Stimulated activated memory B cell treated with anti-CD40 and anti-IgM and Interleukin-4, amounts not matched to agents 10 μg/mL and 1 μg/mL and 100 μg/mL, for 72 hours (primary cell): Measurements from ENCODE around the gene KRTAP12-1.
"Not testable (repeated sequence)": the region's sequence is repeated elsewhere in the genome, so short reads cannot be mapped to it uniquely, and the experiment has no call there.

Experiments used
- ATAC-seq: fragments of 150-1000 bp; cut with Tn5 transposase; 2 replicates; pipeline ENCODE4 v1.10.0; 2021
- H3K27ac Mint-ChIP-seq: one replicate; pipeline ENCODE4 v1.8.0; 2022; ENCODE audit warnings: mild to moderate bottlenecking, mixed read lengths
- H3K27me3 Mint-ChIP-seq: one replicate; pipeline ENCODE4 v1.8.0; 2022; ENCODE audit warnings: mixed read lengths
- H3K36me3 Mint-ChIP-seq: one replicate; pipeline ENCODE4 v1.8.0; 2022; ENCODE audit warnings: mixed read lengths
- H3K4me1 Mint-ChIP-seq: one replicate; pipeline ENCODE4 v1.8.0; 2022; ENCODE audit warnings: mixed read lengths
- H3K4me3 Mint-ChIP-seq: one replicate; pipeline ENCODE4 v1.8.0; 2022; ENCODE audit warnings: mild to moderate bottlenecking, moderate library complexity, mixed read lengths
- H3K9me3 Mint-ChIP-seq: one replicate; pipeline ENCODE4 v1.8.0; 2022; ENCODE audit warnings: mixed read lengths

Gene KRTAP12-1

GRCh38 chr21:44670642-44671432 is 11.1 kb downstream of the KRTAP12-1 start:
- no peaks in the 10 kb centered on the region for H3K4me1 Mint-ChIP-seq
- no peaks in the 10 kb centered on the region for H3K36me3 Mint-ChIP-seq
- peaks cover 14% of the 10 kb centered on the region for H3K9me3 Mint-ChIP-seq
- peaks cover 54% of the 10 kb centered on the region for H3K27me3 Mint-ChIP-seq
- H3K27ac Mint-ChIP-seq = no peak overlapping the region
- no peak for ATAC-seq
- H3K4me3 Mint-ChIP-seq = no peak overlapping the region

GRCh38 chr21:44667612-44668011 is 14.4 kb downstream of the KRTAP12-1 start:
- H3K9me3 Mint-ChIP-seq = peaks cover 10% of the 10 kb centered on the region
- no peak overlapping the region for H3K4me3 Mint-ChIP-seq
- H3K4me1 Mint-ChIP-seq = no peaks in the 10 kb centered on the region
- no peak for ATAC-seq
- H3K36me3 Mint-ChIP-seq = no peaks in the 10 kb centered on the region
- H3K27ac Mint-ChIP-seq = no peak overlapping the region
- H3K27me3 Mint-ChIP-seq = peaks cover 49% of the 10 kb centered on the region

GRCh38 chr21:44666401-44667320 is 15.3 kb downstream of the KRTAP12-1 start, which contains the start of gene KRTAP12-2:
TSS of gene KRTAP12-2 (minus strand) at chr21:44666927. CDS start at chr21:44666886, 41 bp downstream.
- H3K27me3 Mint-ChIP-seq = peaks cover 47% of the 10 kb centered on the region
- no peak within 1 kb of the TSS for H3K27ac Mint-ChIP-seq
- H3K4me3 Mint-ChIP-seq = no peak within 1 kb of the TSS
- H3K36me3 Mint-ChIP-seq = peaks cover under 1% of the 10 kb centered on the region
- peak; percentile 16 for ATAC-seq
- H3K9me3 Mint-ChIP-seq = peaks cover 15% of the 10 kb centered on the region
- no peaks in the 10 kb centered on the region for H3K4me1 Mint-ChIP-seq

GRCh38 chr21:44664691-44665090 is 17.3 kb downstream of the KRTAP12-1 start:
- Mint-ChIP-seq H3K27ac (no peak overlapping the region), H3K9me3 (peaks cover 11% of the 10 kb centered on the region), H3K36me3 (peaks cover 5% of the 10 kb centered on the region), H3K27me3 (peaks cover 54% of the 10 kb centered on the region), H3K4me3 (no peak overlapping the region), H3K4me1 (no peaks in the 10 kb centered on the region)
- ATAC-seq = no peak

- not testable (repeated sequence) for H3K36me3 Mint-ChIP-seq, ATAC-seq, H3K4me3 Mint-ChIP-seq, H3K27ac Mint-ChIP-seq, H3K4me1 Mint-ChIP-seq
- peaks cover 14% of the 10 kb centered on the region for H3K9me3 Mint-ChIP-seq
- peaks cover 58% of the 10 kb centered on the region for H3K27me3 Mint-ChIP-seq
These were observed 20.4 kb downstream of the KRTAP12-1 start for GRCh38 chr21:44661567-44661966.

GRCh38 chr21:44658913-44659595 is 22.9 kb downstream of the KRTAP12-1 start:
- Mint-ChIP-seq H3K27ac (no peak overlapping the region), H3K9me3 (peaks cover 17% of the 10 kb centered on the region), H3K27me3 (peaks cover 54% of the 10 kb centered on the region), H3K36me3 (peaks cover 5% of the 10 kb centered on the region), H3K4me3 (no peak overlapping the region), H3K4me1 (no peaks in the 10 kb centered on the region)
- no peak for ATAC-seq

GRCh38 chr21:44658541-44658910 is 23.4 kb downstream of the KRTAP12-1 start:
- Mint-ChIP-seq H3K4me1 (no peaks in the 10 kb centered on the region), H3K27ac (no peak overlapping the region), H3K4me3 (no peak overlapping the region), H3K36me3 (peaks cover 5% of the 10 kb centered on the region), H3K27me3 (peaks cover 60% of the 10 kb centered on the region), H3K9me3 (peaks cover 17% of the 10 kb centered on the region)
- no peak for ATAC-seq

GRCh38 chr21:44657635-44658540 is 24.1 kb downstream of the KRTAP12-1 start, which contains the start of gene KRTAP12-3:
TSS of gene KRTAP12-3 (plus strand) at chr21:44657932. CDS start at chr21:44657980, 48 bp downstream.
- H3K4me3 Mint-ChIP-seq = no peak within 1 kb of the TSS
- peaks cover 66% of the 10 kb centered on the region for H3K27me3 Mint-ChIP-seq
- peaks cover 17% of the 10 kb centered on the region for H3K9me3 Mint-ChIP-seq
- no peaks in the 10 kb centered on the region for H3K4me1 Mint-ChIP-seq
- peaks cover 5% of the 10 kb centered on the region for H3K36me3 Mint-ChIP-seq
- ATAC-seq = no peak
- no peak within 1 kb of the TSS for H3K27ac Mint-ChIP-seq

GRCh38 chr21:44656868-44657267 is 25.1 kb downstream of the KRTAP12-1 start:
- H3K27ac Mint-ChIP-seq = no peak overlapping the region
- H3K27me3 Mint-ChIP-seq = peaks cover 76% of the 10 kb centered on the region
- peaks cover 5% of the 10 kb centered on the region for H3K36me3 Mint-ChIP-seq
- no peak for ATAC-seq
- peaks cover 12% of the 10 kb centered on the region for H3K9me3 Mint-ChIP-seq
- H3K4me1 Mint-ChIP-seq = no peaks in the 10 kb centered on the region
- no peak overlapping the region for H3K4me3 Mint-ChIP-seq

- Mint-ChIP-seq H3K4me1 (no peaks in the 10 kb centered on the region), H3K4me3 (no peak within 1 kb of the TSS), H3K27me3 (peaks cover 72% of the 10 kb centered on the region), H3K36me3 (no peaks in the 10 kb centered on the region), H3K27ac (no peak within 1 kb of the TSS), H3K9me3 (peaks cover 9% of the 10 kb centered on the region)
- peak; percentile 9 for ATAC-seq
These were observed 27.3 kb downstream of the KRTAP12-1 start, which contains the start of gene KRTAP12-4 for GRCh38 chr21:44654576-44655175. TSS of gene KRTAP12-4 (minus strand) at chr21:44654659. CDS start at chr21:44654614, 45 bp downstream.

- H3K27ac Mint-ChIP-seq = no peak overlapping the region
- peaks cover 70% of the 10 kb centered on the region for H3K27me3 Mint-ChIP-seq
- peaks cover 9% of the 10 kb centered on the region for H3K9me3 Mint-ChIP-seq
- H3K4me1 Mint-ChIP-seq = no peaks in the 10 kb centered on the region
- no peaks in the 10 kb centered on the region for H3K36me3 Mint-ChIP-seq
- no peak overlapping the region for H3K4me3 Mint-ChIP-seq
- ATAC-seq = no peak
These were observed 28.0 kb downstream of the KRTAP12-1 start for GRCh38 chr21:44653656-44654575.

- peaks cover 9% of the 10 kb centered on the region for H3K9me3 Mint-ChIP-seq
- H3K4me3 Mint-ChIP-seq = no peak overlapping the region
- H3K27ac Mint-ChIP-seq = no peak overlapping the region
- no peaks in the 10 kb centered on the region for H3K36me3 Mint-ChIP-seq
- H3K27me3 Mint-ChIP-seq = peaks cover 69% of the 10 kb centered on the region
- no peak for ATAC-seq
- H3K4me1 Mint-ChIP-seq = no peaks in the 10 kb centered on the region
These were observed 28.8 kb downstream of the KRTAP12-1 start for GRCh38 chr21:44653123-44653522.
